Esophagus muscularis mucosa (tissue), 4 donors: ENCODE results near the gene RRP8.

ENCODE experiments used
- CTCF ChIP-seq, 3 experiments: fragments of 200-600 bp in 2 of 3; fragments of 450-650 bp in 1 of 3; sonication (generic) in 2 of 3; IDR thresholded peaks; one replicate each; pipeline ENCODE4 v1.5.1; 2017 to 2019; ENCODE audit warnings: antibody characterized with exemption in 3 of 3, mild to moderate bottlenecking in 2 of 3, moderate library complexity in 1 of 3
- EP300 ChIP-seq: sonication (generic); formaldehyde crosslinking; IDR thresholded peaks from one replicate; pipeline ENCODE4 v1.6.1; 2017; ENCODE audit warnings: antibody characterized with exemption
- POLR2A ChIP-seq: fragments of 450-650 bp; IDR thresholded peaks from one replicate; pipeline ENCODE4 v1.6.1; 2017; ENCODE audit warnings: antibody characterized with exemption, moderate library complexity, mild to moderate bottlenecking, low read depth
- POLR2AphosphoS5 ChIP-seq, 2 donors: sonication (generic); formaldehyde crosslinking; IDR thresholded peaks; one replicate each; pipeline ENCODE4 v1.6.1; 2017; ENCODE audit warnings: antibody characterized with exemption in 2 of 2

- no peak for TF ChIP-seq CTCF (IDR thresholded peaks at IDR 0.05)
- no peak for TF ChIP-seq POLR2A
- no peak for TF ChIP-seq POLR2AphosphoS5 (IDR thresholded peaks at IDR 0.05)
- no peak for TF ChIP-seq EP300
Measured at GRCh38 chr11:6625832-6626420, 22.5 kb upstream of the RRP8 start.
